HEK293 (cell line): Measurements from ENCODE around the gene PGC.

Experiments used
- CTCF ChIP-seq: fragments of 450-650 bp; formaldehyde crosslinking; IDR thresholded peaks from 2 replicates; pipeline ENCODE4 v1.5.1; 2016; ENCODE audit warnings: missing biosample characterization, missing genetic modification characterization
- ELK4 ChIP-seq: IDR thresholded peaks from 2 replicates; pipeline ENCODE4 v1.6.1; 2011; ENCODE audit warnings: mild to moderate bottlenecking, low read depth, low read length, borderline replicate concordance
- SETDB1 ChIP-seq: IDR thresholded peaks from one replicate; pipeline ENCODE4 v1.6.1; 2017; ENCODE audit warnings: mild to moderate bottlenecking, low read length, moderate library complexity, mixed read lengths; ENCODE audit not compliant: insufficient read length
- WT1 ChIP-seq: fragments of 450-650 bp; formaldehyde crosslinking; IDR thresholded peaks from 2 replicates; pipeline ENCODE4 v1.5.1; 2016; ENCODE audit warnings: missing biosample characterization, missing genetic modification characterization
- YY1 ChIP-seq: fragments of 450-650 bp; formaldehyde crosslinking; IDR thresholded peaks from 2 replicates; pipeline ENCODE4 v1.5.1; 2018; ENCODE audit warnings: missing biosample characterization, missing genetic modification characterization
- YY2 ChIP-seq: fragments of 450-650 bp; formaldehyde crosslinking; IDR thresholded peaks from 2 replicates; pipeline ENCODE4 v1.5.1; 2016; ENCODE audit warnings: missing biosample characterization, missing genetic modification characterization
- ZBTB11 ChIP-seq: fragments of 450-650 bp; formaldehyde crosslinking; conservative IDR thresholded peaks from 2 replicates; pipeline ENCODE4 v1.5.1; 2016; ENCODE audit warnings: low read depth, missing biosample characterization, missing genetic modification characterization
- ZBTB26 ChIP-seq: fragments of 450-650 bp; formaldehyde crosslinking; optimal IDR thresholded peaks from 2 replicates; pipeline ENCODE3; 2016; ENCODE audit warnings: missing biosample characterization, mild to moderate bottlenecking, missing genetic modification characterization
- ZFP37 ChIP-seq: fragments of 450-650 bp; formaldehyde crosslinking; IDR thresholded peaks from 2 replicates; pipeline ENCODE4 v1.5.1; 2016; ENCODE audit warnings: missing biosample characterization, missing genetic modification characterization
- ZFP41 ChIP-seq: fragments of 450-650 bp; formaldehyde crosslinking; IDR thresholded peaks from 2 replicates; pipeline ENCODE4 v1.5.1; 2016; ENCODE audit warnings: missing biosample characterization, missing genetic modification characterization, borderline replicate concordance
- ZNF362 ChIP-seq: fragments of 450-650 bp; formaldehyde crosslinking; IDR thresholded peaks from 2 replicates; pipeline ENCODE4 v1.5.1; 2016; ENCODE audit warnings: missing biosample characterization, missing genetic modification characterization
- ZNF621 ChIP-seq: fragments of 450-650 bp; formaldehyde crosslinking; IDR thresholded peaks from 2 replicates; pipeline ENCODE4 v1.5.1; 2017; ENCODE audit warnings: missing biosample characterization, missing genetic modification characterization
- ZNF76 ChIP-seq: fragments of 450-650 bp; formaldehyde crosslinking; IDR thresholded peaks from 2 replicates; pipeline ENCODE4; 2016; ENCODE audit warnings: low read depth, missing biosample characterization, missing genetic modification characterization, borderline replicate concordance

- TF ChIP-seq CTCF (tag by site-specific recombination) (peak; percentile 76), ZBTB26 (tag by site-specific recombination) (no peak), WT1 (no peak), YY1 (tag by site-specific recombination) (no peak), ZNF76 (tag by site-specific recombination) (no peak), ZNF621 (tag by site-specific recombination) (no peak), SETDB1 (no peak), ELK4 (no peak), ZFP41 (tag by site-specific recombination) (no peak), ZNF362 (tag by site-specific recombination) (no peak), ZBTB11 (tag by site-specific recombination) (no peak), ZFP37 (tag by site-specific recombination) (no peak), YY2 (tag by site-specific recombination) (no peak)
These were observed 41.0 kb downstream of the PGC start for GRCh38 chr6:41705996-41706835.
